ENCODE measurements around the gene CPT1C.

The CPT1C gene

GRCh38 chr19:49761625-49762311 is 70.9 kb downstream of the CPT1C start:
- no peak for DNase-seq (ENCODE audit: low spot score)
- no peak for ATAC-seq (ENCODE audit: low read depth)
- no peaks in the 10 kb centered on the region for H3K9me3 ChIP-seq (ENCODE audit: severe bottlenecking)
- no peak overlapping the region for H3K27ac ChIP-seq (ENCODE audit: poor library complexity, severe bottlenecking)
- TF ChIP-seq, protein P1, sequence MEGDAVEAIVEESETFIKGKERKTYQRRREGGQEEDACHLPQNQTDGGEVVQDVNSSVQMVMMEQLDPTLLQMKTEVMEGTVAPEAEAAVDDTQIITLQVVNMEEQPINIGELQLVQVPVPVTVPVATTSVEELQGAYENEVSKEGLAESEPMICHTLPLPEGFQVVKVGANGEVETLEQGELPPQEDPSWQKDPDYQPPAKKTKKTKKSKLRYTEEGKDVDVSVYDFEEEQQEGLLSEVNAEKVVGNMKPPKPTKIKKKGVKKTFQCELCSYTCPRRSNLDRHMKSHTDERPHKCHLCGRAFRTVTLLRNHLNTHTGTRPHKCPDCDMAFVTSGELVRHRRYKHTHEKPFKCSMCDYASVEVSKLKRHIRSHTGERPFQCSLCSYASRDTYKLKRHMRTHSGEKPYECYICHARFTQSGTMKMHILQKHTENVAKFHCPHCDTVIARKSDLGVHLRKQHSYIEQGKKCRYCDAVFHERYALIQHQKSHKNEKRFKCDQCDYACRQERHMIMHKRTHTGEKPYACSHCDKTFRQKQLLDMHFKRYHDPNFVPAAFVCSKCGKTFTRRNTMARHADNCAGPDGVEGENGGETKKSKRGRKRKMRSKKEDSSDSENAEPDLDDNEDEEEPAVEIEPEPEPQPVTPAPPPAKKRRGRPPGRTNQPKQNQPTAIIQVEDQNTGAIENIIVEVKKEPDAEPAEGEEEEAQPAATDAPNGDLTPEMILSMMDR (IDR thresholded peaks at IDR 0.05; ENCODE audit: poor library complexity, severe bottlenecking), result peak; percentile 13
- peaks cover 8% of the 10 kb centered on the region for H3K4me1 ChIP-seq (ENCODE audit: insufficient read depth, poor library complexity, severe bottlenecking)
- no peaks in the 10 kb centered on the region for H3K27me3 ChIP-seq (ENCODE audit: insufficient read depth, poor library complexity, severe bottlenecking)
- H3K36me3 ChIP-seq (ENCODE audit: low read depth), result no peaks in the 10 kb centered on the region
- no peak overlapping the region for H3K4me3 ChIP-seq (ENCODE audit: severe bottlenecking)

GRCh38 chr19:49763230-49763629 is 72.3 kb downstream of the CPT1C start, which contains the start of gene TSKS:
TSS of gene TSKS (minus strand) at chr19:49763306. CDS start at chr19:49763247, 59 bp downstream.
- DNase-seq (ENCODE audit: low spot score) (no peak), ATAC-seq (ENCODE audit: low read depth) (no peak)
- TF ChIP-seq, protein P1 (IDR thresholded peaks at IDR 0.05; ENCODE audit: poor library complexity, severe bottlenecking), result no peak
- Histone ChIP-seq H3K4me3 (ENCODE audit: severe bottlenecking) (no peak within 1 kb of the TSS), H3K27me3 (ENCODE audit: insufficient read depth, poor library complexity, severe bottlenecking) (no peaks in the 10 kb centered on the region), H3K9me3 (ENCODE audit: severe bottlenecking) (no peaks in the 10 kb centered on the region), H3K4me1 (ENCODE audit: insufficient read depth, poor library complexity, severe bottlenecking) (peaks cover 8% of the 10 kb centered on the region), H3K27ac (ENCODE audit: poor library complexity, severe bottlenecking) (no peak within 1 kb of the TSS), H3K36me3 (ENCODE audit: low read depth) (no peaks in the 10 kb centered on the region)
